Measurements from ENCODE around the gene MYH10. TPM values are rescaled to one million over a fixed set of nuclear protein-coding genes. Genes with fewer than 3 reads are reported as not detected.

MYH10 gene
- polyA plus RNA-seq, 4 donors, result 236 to 271 (median 255) TPM

Other genes starting within 250 kb of the MYH10 start
- 1,000 to 10,000 TPM; 2,521 to 2,727 (median 2,681) TPM for gene RPL26, start 247.5 kb downstream of the MYH10 start, polyA plus RNA-seq (ENCODE audit: insufficient read length in 4 of 4)
- under 1 TPM in 3 of 4 donors, not detected in 1; 0.06 to 0.11 (median 0.06) TPM for gene RNF222, start 232.9 kb downstream of the MYH10 start, polyA plus RNA-seq (ENCODE audit: insufficient read length in 4 of 4)
- gene NDEL1, start 194.8 kb downstream of the MYH10 start, polyA plus RNA-seq (ENCODE audit: insufficient read length in 4 of 4), result 10 to 100 TPM; 40.9 to 48.1 (median 43.8) TPM
- under 1 TPM; 0.20 to 0.47 (median 0.35) TPM for gene CCDC42, start 114.1 kb upstream of the MYH10 start, polyA plus RNA-seq (ENCODE audit: insufficient read length in 4 of 4)
- under 1 TPM in 2 of 4 donors, not detected in 2; 0.18 to 0.30 TPM for gene SPDYE4, start 127.8 kb upstream of the MYH10 start, polyA plus RNA-seq (ENCODE audit: insufficient read length in 4 of 4)
- 1 to 10 TPM; 3.8 to 4.2 (median 4.0) TPM for gene MFSD6L, start 168.6 kb upstream of the MYH10 start, polyA plus RNA-seq (ENCODE audit: insufficient read length in 4 of 4)
- gene PIK3R6, start 236.9 kb upstream of the MYH10 start, polyA plus RNA-seq (ENCODE audit: insufficient read length in 4 of 4), result 1 to 10 TPM in 3 of 4 donors, under 1 TPM in 1; 0.97 to 1.8 (median 1.4) TPM